ENCODE results near the gene BMPER. TPM values are rescaled to one million over a fixed set of nuclear protein-coding genes. Genes with fewer than 3 reads are reported as not detected.

The BMPER gene
- total and polyA plus RNA-seq, 2 experiments from 2014 or later = 40.5 to 97.3 TPM

- Histone ChIP-seq H3K4me3 (no peak overlapping the region), H3K9ac (no peak overlapping the region), H3K36me3 (ENCODE audit: low read depth) (peaks cover 17% of the 10 kb centered on the region; the same call in 1 of the 2 replicates), H4K20me1 (ENCODE audit: insufficient read depth) (no peaks in the 10 kb centered on the region), H3K9me3 (ENCODE audit: low read depth) (no peaks in the 10 kb centered on the region), H2AFZ (no peak overlapping the region), H3K27me3 (replicated peaks; ENCODE audit: insufficient read depth) (no peaks in the 10 kb centered on the region), H3K4me1 (ENCODE audit: insufficient read depth) (peaks cover 18% of the 10 kb centered on the region), H3K4me2 (ENCODE audit: unreplicated experiment) (no peak overlapping the region), H3K27ac (no peak overlapping the region), H3F3A (ENCODE audit: insufficient read depth) (no peaks in the 10 kb centered on the region), H3K79me2 (ENCODE audit: insufficient read depth) (peaks cover 10% of the 10 kb centered on the region), H3K9me2 (ENCODE audit: insufficient read depth) (no peaks in the 10 kb centered on the region)
- 75 to 77% methylated on average over 5 of the region's 5 CpGs for WGBS, 2 experiments (ENCODE audit: low coverage in 1 of 2, low lambda C conversion rate in 2 of 2, missing lambda C conversion rate in 2 of 2)
- in situ Hi-C loops (cut with MboI) = no loop called here
- no peak for TF ChIP-seq EZH2phosphoT487 (IDR thresholded peaks at IDR 0.05; ENCODE audit: insufficient read depth, low read depth)
- DNase-seq = no peak
These were observed 120.3 kb downstream of the BMPER start for GRCh38 chr7:34025600-34025999.

GRCh38 chr7:34026481-34027190 is 121.3 kb downstream of the BMPER start:
- H3K9me3 ChIP-seq (ENCODE audit: low read depth) = no peaks in the 10 kb centered on the region
- peaks cover 19% of the 10 kb centered on the region; the same call in 1 of the 2 replicates for H3K36me3 ChIP-seq (ENCODE audit: low read depth)
- no peaks in the 10 kb centered on the region for H3F3A ChIP-seq (ENCODE audit: insufficient read depth)
- H3K9ac ChIP-seq = no peak overlapping the region
- H2AFZ ChIP-seq = no peak overlapping the region
- TF ChIP-seq EZH2 (IDR thresholded peaks at IDR 0.05; ENCODE audit: insufficient read depth, poor library complexity, severe bottlenecking) = no peak
- TF ChIP-seq EZH2phosphoT487 (IDR thresholded peaks at IDR 0.05; ENCODE audit: insufficient read depth, low read depth) = no peak
- no peak overlapping the region for H3K4me2 ChIP-seq (ENCODE audit: unreplicated experiment)
- H3K4me3 ChIP-seq = no peak overlapping the region
- H3K27me3 ChIP-seq (replicated peaks; ENCODE audit: insufficient read depth) = no peaks in the 10 kb centered on the region
- H3K27ac ChIP-seq = no peak overlapping the region
- peaks cover 12% of the 10 kb centered on the region for H3K4me1 ChIP-seq (ENCODE audit: insufficient read depth)
- H4K20me1 ChIP-seq (ENCODE audit: insufficient read depth) = no peaks in the 10 kb centered on the region
- DNase-seq = no peak
- in situ Hi-C loops (cut with MboI) = no loop called here
- H3K79me2 ChIP-seq (ENCODE audit: insufficient read depth) = peaks cover 10% of the 10 kb centered on the region
- no peaks in the 10 kb centered on the region for H3K9me2 ChIP-seq (ENCODE audit: insufficient read depth)
- 68 to 69% methylated on average over 4 of the region's 4 CpGs for WGBS, 2 experiments (ENCODE audit: low coverage in 1 of 2, low lambda C conversion rate in 2 of 2, missing lambda C conversion rate in 2 of 2)

GRCh38 chr7:34031156-34031555 is 125.8 kb downstream of the BMPER start:
- Histone ChIP-seq H3K9me3 (ENCODE audit: low read depth) (no peaks in the 10 kb centered on the region), H3K4me1 (ENCODE audit: insufficient read depth) (no peaks in the 10 kb centered on the region), H3K27me3 (replicated peaks; ENCODE audit: insufficient read depth) (no peaks in the 10 kb centered on the region), H2AFZ (no peak overlapping the region), H3F3A (ENCODE audit: insufficient read depth) (0 out of 2 replicates have a peak, but pooled peaks cover 5% of the 10 kb centered on the region), H3K9me2 (ENCODE audit: insufficient read depth) (peaks cover 5% of the 10 kb centered on the region; the same call in 1 of the 2 replicates), H3K4me2 (ENCODE audit: unreplicated experiment) (no peak overlapping the region), H3K27ac (no peak overlapping the region), H3K4me3 (no peak overlapping the region), H3K36me3 (ENCODE audit: low read depth) (peaks cover 47% of the 10 kb centered on the region), H3K79me2 (ENCODE audit: insufficient read depth) (peaks cover 4% of the 10 kb centered on the region), H4K20me1 (ENCODE audit: insufficient read depth) (no peaks in the 10 kb centered on the region), H3K9ac (no peak overlapping the region)
- 76 to 77% methylated on average over 2 of the region's 2 CpGs for WGBS, 2 experiments (ENCODE audit: low coverage in 1 of 2, low lambda C conversion rate in 2 of 2, missing lambda C conversion rate in 2 of 2)
- in situ Hi-C loops (cut with MboI) = no loop called here
- TF ChIP-seq EZH2 (IDR thresholded peaks at IDR 0.05; ENCODE audit: insufficient read depth, poor library complexity, severe bottlenecking) (no peak), EZH2phosphoT487 (IDR thresholded peaks at IDR 0.05; ENCODE audit: insufficient read depth, low read depth) (no peak)
- DNase-seq = no peak

- WGBS, 2 experiments (ENCODE audit: low coverage in 1 of 2, low lambda C conversion rate in 2 of 2, missing lambda C conversion rate in 2 of 2) = 100% methylated on average over 1 of the region's 1 CpG
- TF ChIP-seq EZH2 (IDR thresholded peaks at IDR 0.05; ENCODE audit: insufficient read depth, poor library complexity, severe bottlenecking) = no peak
- no peak for TF ChIP-seq EZH2phosphoT487 (IDR thresholded peaks at IDR 0.05; ENCODE audit: insufficient read depth, low read depth)
- no peak overlapping the region for H3K9ac ChIP-seq
- no peak for DNase-seq
- H3K79me2 ChIP-seq (ENCODE audit: insufficient read depth) = no peaks in the 10 kb centered on the region
- H3K4me2 ChIP-seq (ENCODE audit: unreplicated experiment) = no peak overlapping the region
- in situ Hi-C loops (cut with MboI) = no loop called here
- no peak overlapping the region for H3K27ac ChIP-seq
- H3K4me1 ChIP-seq (ENCODE audit: insufficient read depth) = peaks cover 9% of the 10 kb centered on the region; the same call in 1 of the 2 replicates
- H3F3A ChIP-seq (ENCODE audit: insufficient read depth) = 0 out of 2 replicates have a peak, but pooled peaks cover 5% of the 10 kb centered on the region
- H3K36me3 ChIP-seq (ENCODE audit: low read depth) = peaks cover 35% of the 10 kb centered on the region; the same call in 1 of the 2 replicates
- no peaks in the 10 kb centered on the region for H3K27me3 ChIP-seq (replicated peaks; ENCODE audit: insufficient read depth)
- H3K9me2 ChIP-seq (ENCODE audit: insufficient read depth) = peaks cover 5% of the 10 kb centered on the region; the same call in 1 of the 2 replicates
- H3K4me3 ChIP-seq = no peak overlapping the region
- no peak overlapping the region for H2AFZ ChIP-seq
- no peaks in the 10 kb centered on the region for H3K9me3 ChIP-seq (ENCODE audit: low read depth)
- H4K20me1 ChIP-seq (ENCODE audit: insufficient read depth) = no peaks in the 10 kb centered on the region
These were observed 129.4 kb downstream of the BMPER start for GRCh38 chr7:34034728-34035127.
